SH-SY5Y (cell line): ENCODE results near the gene YBEY.

Experiments
- GATA2 ChIP-seq: IDR thresholded peaks from 2 replicates; pipeline ENCODE4 v1.6.1; 2011; ENCODE audit warnings: mild to moderate bottlenecking, low read depth, low read length
- GATA3 ChIP-seq: IDR thresholded peaks from 2 replicates; pipeline ENCODE4 v1.6.1; 2011; ENCODE audit warnings: low read depth, mild to moderate bottlenecking, low read length, moderate library complexity

DNA sequence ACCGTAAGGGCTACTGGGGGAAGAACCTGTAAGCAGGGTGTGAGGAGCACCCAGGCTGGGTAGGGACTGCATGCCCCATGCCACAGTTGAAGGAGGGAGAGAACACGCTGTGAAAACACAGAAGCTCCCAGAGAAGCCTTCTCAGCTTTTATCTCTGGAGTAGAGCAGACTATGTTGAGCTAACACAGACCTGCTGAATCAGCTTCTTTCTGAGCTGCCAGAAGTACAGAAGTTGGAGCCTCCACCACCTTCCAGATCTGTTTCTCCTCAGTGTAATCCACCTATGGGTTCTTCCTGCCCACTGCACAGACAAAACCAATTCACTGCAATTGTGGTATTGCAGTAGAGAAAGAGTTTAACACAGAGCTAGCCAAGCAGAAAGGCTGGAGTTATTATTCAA is 5.4 kb downstream of the YBEY start:
- TF ChIP-seq GATA3 (no peak), GATA2 (no peak)
